GM19438 (cell line): ENCODE measurements around the gene BRF1.
"Not testable (repeated sequence)": the region's sequence is repeated elsewhere in the genome, so short reads cannot be mapped to it uniquely, and the experiment has no call there.

Experiments
- ATAC-seq: cut with Tn5 transposase; IDR thresholded peaks from one replicate; pipeline ENCODE4 v1.9.1; 2021; ENCODE audit warnings: low read depth; ENCODE audit not compliant: unreplicated experiment

Gene BRF1

GRCh38 chr14:105292826-105293711, 7.7 kb downstream of the BRF1 start:
- ATAC-seq: no peak

- no peak for ATAC-seq
Observed at GRCh38 chr14:105290621-105291346, 10.0 kb downstream of the BRF1 start.

- ATAC-seq: not testable (repeated sequence)
Observed at GRCh38 chr14:105288936-105289335, 11.9 kb downstream of the BRF1 start.

GRCh38 chr14:105287249-105288102, 13.3 kb downstream of the BRF1 start:
- ATAC-seq: no peak

DNA sequence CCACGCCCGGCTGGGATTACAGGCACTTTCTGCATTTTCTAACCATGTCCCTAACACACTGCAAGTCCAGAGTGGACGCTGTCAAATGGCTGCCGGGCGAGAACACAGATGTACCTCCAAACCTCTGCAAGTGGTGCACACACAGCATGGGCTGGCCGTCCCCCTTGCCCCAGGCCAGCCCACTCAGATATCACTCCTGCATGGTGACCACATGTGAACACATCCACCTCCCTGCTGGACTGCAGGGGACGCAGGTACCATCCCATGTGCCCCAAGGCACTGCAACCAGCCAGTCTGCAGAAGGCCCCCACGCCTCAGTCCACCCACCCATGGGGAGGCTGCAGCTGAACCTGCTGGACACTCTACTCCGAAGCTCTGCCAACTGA, 14.0 kb downstream of the BRF1 start:
- no peak for ATAC-seq

DNA sequence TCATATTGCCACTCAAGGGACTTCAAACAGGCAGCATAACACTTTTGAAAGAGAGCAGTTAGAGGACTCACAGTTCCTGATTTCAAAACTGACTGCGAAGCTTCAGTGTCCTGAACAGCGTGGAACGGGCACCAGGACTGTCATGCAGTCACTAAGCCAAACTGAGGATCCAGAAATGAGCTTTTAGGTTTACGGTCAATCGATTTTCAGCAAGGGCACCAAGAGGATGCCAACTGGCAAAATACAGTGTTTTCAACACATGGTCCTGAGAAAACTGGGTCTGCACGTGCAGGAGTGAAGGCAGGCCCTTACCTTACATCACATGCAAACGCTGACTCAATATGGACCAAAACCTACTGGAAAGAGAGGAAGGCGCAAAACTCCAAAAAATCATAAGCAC, 15.6 kb downstream of the BRF1 start:
- no peak for ATAC-seq

DNA sequence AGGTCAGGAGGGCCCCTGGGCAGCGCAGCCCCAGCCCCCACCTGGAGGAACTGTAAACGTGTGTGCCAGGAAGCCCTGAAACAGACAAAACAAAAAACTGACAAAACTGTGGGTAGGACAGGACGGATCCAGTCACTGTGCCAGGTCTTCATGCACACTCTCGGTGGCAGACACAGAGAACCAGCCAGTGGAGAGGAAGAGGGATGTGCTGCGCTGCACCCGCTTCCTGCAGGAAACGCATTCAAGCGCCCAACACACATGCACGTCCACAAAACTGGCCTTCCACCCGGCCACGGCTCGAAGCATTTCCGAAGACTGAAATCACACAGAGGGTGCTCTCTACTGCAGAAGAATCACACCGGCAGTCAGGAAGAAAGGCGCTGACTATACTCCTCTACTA, 16.9 kb downstream of the BRF1 start:
- no peak for ATAC-seq

- no peak for ATAC-seq
Observed at GRCh38 chr14:105283028-105283427, 17.8 kb downstream of the BRF1 start.

- ATAC-seq: no peak
Observed at GRCh38 chr14:105282098-105282725, 18.6 kb downstream of the BRF1 start.

GRCh38 chr14:105281371-105282097, 19.3 kb downstream of the BRF1 start:
- ATAC-seq: no peak

DNA sequence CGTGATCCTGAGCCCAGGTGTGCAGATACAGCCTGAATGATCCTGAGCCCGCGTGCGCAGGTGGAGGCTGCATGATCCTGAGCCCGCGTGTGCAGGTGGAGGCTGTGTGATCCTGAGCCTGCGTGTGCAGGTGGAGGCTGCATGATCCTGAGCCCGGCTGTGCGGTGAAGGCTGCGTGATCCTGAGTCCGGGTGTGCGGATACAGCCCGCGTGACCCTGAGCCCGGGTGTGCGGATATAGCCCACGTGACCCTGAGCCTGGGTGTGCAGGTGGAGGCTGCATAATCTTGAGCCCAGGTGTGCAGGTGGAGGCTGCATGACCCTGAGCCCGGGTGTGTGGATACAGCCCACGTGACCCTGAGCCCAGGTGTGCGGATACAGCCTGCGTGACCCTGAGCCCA, 20.3 kb downstream of the BRF1 start:
- ATAC-seq: no peak

GRCh38 chr14:105279642-105280361, 21.0 kb downstream of the BRF1 start:
- ATAC-seq: no peak

DNA sequence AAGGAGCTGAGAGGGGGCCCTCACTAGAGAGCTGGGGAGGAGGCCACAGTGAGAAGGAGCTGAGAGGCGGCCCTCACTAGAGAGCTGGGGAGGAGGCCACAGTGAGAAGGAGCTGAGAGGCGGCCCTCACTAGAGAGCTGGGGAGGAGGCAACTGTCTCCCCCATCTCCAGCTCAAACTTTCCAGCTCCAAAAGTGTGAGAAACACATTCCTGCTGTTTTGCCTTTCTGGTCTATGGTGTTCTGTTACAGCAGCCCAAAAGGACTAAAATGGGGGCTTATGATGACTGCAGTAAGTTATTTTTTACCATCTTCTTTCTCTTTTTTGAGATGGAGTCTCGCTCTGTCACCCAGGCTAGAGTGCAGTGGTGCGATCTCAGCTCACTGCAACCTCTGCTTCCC, 23.4 kb downstream of the BRF1 start:
- ATAC-seq: not testable (repeated sequence)

- no peak for ATAC-seq
Observed at GRCh38 chr14:105275267-105275946, 25.4 kb downstream of the BRF1 start.

DNA sequence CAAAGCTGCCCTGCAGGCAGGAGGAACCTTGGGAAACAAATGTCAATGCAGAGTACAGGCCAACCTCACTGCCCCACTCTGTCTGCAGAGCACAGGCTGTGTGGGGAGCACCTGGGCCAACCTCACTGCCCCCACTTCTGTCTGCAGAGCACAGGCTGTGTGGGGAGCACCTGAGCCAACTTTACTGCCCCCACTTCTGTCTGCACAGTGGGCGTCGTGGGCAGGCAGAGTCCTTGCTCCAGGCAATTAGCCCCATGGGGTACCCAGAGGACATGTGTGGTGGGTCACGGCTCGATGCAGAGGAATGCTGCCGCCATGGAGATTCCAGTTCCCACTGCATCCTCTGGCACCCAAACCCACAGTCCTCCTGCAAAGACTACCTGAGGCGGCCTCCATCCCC, 26.2 kb downstream of the BRF1 start:
- no peak for ATAC-seq

DNA sequence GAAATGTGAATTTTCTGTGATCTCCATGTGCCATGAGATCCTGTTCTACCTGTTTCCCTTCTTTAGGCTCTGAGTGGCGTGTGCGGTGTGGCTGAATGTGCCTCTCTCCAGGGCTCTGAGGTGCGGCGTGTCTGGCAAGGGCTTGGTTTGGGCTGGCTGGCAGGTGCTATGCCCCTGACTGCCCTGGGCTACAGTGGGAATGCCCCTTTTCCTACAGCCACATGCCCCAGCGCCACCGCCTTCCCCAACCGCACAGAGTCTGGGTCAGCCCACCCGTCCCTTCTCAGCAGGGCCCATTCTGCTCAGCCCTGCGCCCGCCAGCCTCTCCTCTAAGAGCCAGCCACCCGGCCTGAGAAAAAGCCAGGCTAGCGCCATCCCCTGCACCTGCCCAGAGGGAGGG, 27.7 kb downstream of the BRF1 start:
- ATAC-seq: no peak

GRCh38 chr14:105272623-105273022, 28.2 kb downstream of the BRF1 start:
- no peak for ATAC-seq

DNA sequence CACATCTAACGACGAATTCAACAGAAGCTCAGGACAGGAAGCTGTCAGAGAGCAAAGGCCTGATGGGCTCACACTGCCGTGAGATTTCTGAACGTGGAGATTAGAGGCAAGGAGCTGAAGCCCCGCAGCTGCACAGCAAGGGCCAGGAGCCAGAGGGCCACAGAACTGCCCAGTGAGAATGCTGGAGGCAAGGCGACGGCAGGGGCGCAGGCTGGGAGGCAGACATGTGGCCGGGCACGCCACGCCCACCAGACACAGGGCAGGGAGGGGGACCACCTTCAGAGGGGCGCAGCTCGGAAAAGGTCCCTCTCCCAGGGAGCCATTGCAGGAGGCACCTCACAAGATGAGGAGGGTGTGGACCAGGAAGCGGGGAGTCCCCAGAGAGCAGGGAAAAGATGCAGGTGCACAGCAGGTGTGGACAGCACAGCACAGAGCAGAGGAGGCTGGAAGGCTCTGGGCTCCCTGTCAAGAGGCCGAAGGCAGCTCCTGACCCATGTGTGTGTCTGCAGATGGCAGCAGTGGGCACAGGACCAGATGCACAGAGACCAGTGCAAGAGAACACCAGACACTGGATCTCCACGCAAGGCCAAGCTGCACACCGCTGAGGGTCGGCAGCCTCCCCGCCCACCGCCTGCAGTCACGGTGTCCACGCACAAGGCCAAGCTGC, 29.4 kb downstream of the BRF1 start:
- ATAC-seq: no peak
